PC-3 (cell line): ENCODE results near the gene WDR19. TPM values are rescaled to one million over a fixed set of nuclear protein-coding genes. Genes with fewer than 3 reads are reported as not detected.

Source experiments
- ATAC-seq: fragments of 200-7000 bp; cut with Tn5 transposase; 2 replicates; pipeline ENCODE4 v1.9.1; 2020; ENCODE audit warnings: mild to moderate bottlenecking, moderate library complexity
- BruUV-seq: library from RNA; stranded (reverse); fragments of 400-500 nt; replicated peaks from 2 replicates; lab custom pipeline; 2021; lab: Mats Ljungman, UMichigan
- CTCF ChIA-PET: fragments of 300-600 bp; sonication (Branson Sonifier 250); formaldehyde crosslinking; loops from one replicate; lab custom pipeline; 2022; ENCODE audit warnings: antibody characterized with exemption; lab: Charles Lee
- POLR2A ChIA-PET: fragments of 300-600 bp; sonication (Branson Sonifier 250); formaldehyde crosslinking; loops from one replicate; lab custom pipeline; 2022; ENCODE audit warnings: antibody characterized with exemption; ENCODE audit not compliant: unreplicated experiment; lab: Charles Lee
- DNase-seq: peaks from one replicate; pipeline ENCODE4 v3.0.0-alpha.2; 2015
- H2AFZ ChIP-seq: fragments of 300-600 bp; sonication (generic); 2 replicates; pipeline ENCODE4 v1.6.0; 2016; ENCODE audit warnings: antibody characterized with exemption, low read length
- H3F3A ChIP-seq: fragments of 300-600 bp; sonication (generic); one replicate; pipeline ENCODE4 v1.6.0; 2017; ENCODE audit warnings: antibody characterized with exemption, low read length, control low read depth, mild to moderate bottlenecking; ENCODE audit not compliant: unreplicated experiment
- H3K27ac ChIP-seq: fragments of 300-600 bp; sonication (generic); 2 replicates; pipeline ENCODE4 v1.5.1; 2016; ENCODE audit warnings: mild to moderate bottlenecking, low read length
- H3K27me3 ChIP-seq: fragments of 300-600 bp; sonication (generic); 2 replicates; pipeline ENCODE4 v1.6.1; 2016; ENCODE audit warnings: low read length, mixed read lengths
- H3K36me3 ChIP-seq: fragments of 300-600 bp; sonication (generic); 2 replicates; pipeline ENCODE4 v1.6.1; 2016; ENCODE audit warnings: low read depth, mixed run types, low read length, mixed read lengths
- H3K4me1 ChIP-seq: fragments of 300-600 bp; sonication (generic); 2 replicates; pipeline ENCODE4 v1.5.1; 2016; ENCODE audit warnings: low read length; ENCODE audit not compliant: insufficient read depth
- H3K4me2 ChIP-seq: fragments of 300-600 bp; sonication (generic); 2 replicates; pipeline ENCODE4 v1.6.0; 2016; ENCODE audit warnings: low read length
- H3K4me3 ChIP-seq: fragments of 300-600 bp; sonication (generic); 2 replicates; pipeline ENCODE4 v1.5.1; 2016; ENCODE audit warnings: mild to moderate bottlenecking, low read length, mixed read lengths
- H3K79me2 ChIP-seq: fragments of 300-600 bp; sonication (generic); 2 replicates; pipeline ENCODE4 v1.6.1; 2017; ENCODE audit warnings: low read length, mixed read lengths
- H3K9ac ChIP-seq: fragments of 300-600 bp; sonication (generic); 2 replicates; pipeline ENCODE4 v1.6.0; 2016; ENCODE audit warnings: mild to moderate bottlenecking, low read length
- H3K9me2 ChIP-seq: fragments of 300-600 bp; sonication (generic); replicated peaks from 2 replicates; pipeline ENCODE4 v1.6.1; 2016; ENCODE audit warnings: mixed run types, low read length, mixed read lengths
- H3K9me3 ChIP-seq: fragments of 300-600 bp; sonication (generic); 2 replicates; pipeline ENCODE4 v1.6.1; 2016; ENCODE audit warnings: low read length, mixed read lengths
- H4K20me1 ChIP-seq: fragments of 300-600 bp; sonication (generic); 2 replicates; pipeline ENCODE4 v1.6.1; 2016; ENCODE audit warnings: low read length, mixed read lengths
- EZH2 ChIP-seq: fragments of 300-600 bp; sonication (generic); IDR thresholded peaks from one replicate; pipeline ENCODE4 v1.6.1; 2017; ENCODE audit warnings: antibody characterized with exemption, mild to moderate bottlenecking, low read length; ENCODE audit not compliant: unreplicated experiment
- EZH2phosphoT487 ChIP-seq: fragments of 300-600 bp; sonication (generic); IDR thresholded peaks from 2 replicates; pipeline ENCODE4 v1.6.1; 2018; ENCODE audit warnings: mild to moderate bottlenecking, antibody characterized with exemption, low read length, borderline replicate concordance
- intact Hi-C: fragments of 100-400 bp; cut with micrococcal nuclease; formaldehyde crosslinking; loops from 2 replicates; pipeline ENCODE4 v1.9.0; 2023
- total RNA-seq: library from RNA; depleted of rRNA; stranded (reverse); fragments of >200 nt; gene quantifications from 2 replicates; pipeline ENCODE4 v1.2.3, GENCODE V29; 2014
- TF ChIP-seq, protein P1 (sequence below): fragments of 300-600 bp; sonication (generic); conservative IDR thresholded peaks from 2 replicates; pipeline ENCODE4 v1.5.1; 2017; ENCODE audit warnings: antibody characterized with exemption, low read depth, mild to moderate bottlenecking, low read length

The WDR19 gene
- total RNA-seq, 1 experiment from 2014 or later, result 11.0 TPM

DNA sequence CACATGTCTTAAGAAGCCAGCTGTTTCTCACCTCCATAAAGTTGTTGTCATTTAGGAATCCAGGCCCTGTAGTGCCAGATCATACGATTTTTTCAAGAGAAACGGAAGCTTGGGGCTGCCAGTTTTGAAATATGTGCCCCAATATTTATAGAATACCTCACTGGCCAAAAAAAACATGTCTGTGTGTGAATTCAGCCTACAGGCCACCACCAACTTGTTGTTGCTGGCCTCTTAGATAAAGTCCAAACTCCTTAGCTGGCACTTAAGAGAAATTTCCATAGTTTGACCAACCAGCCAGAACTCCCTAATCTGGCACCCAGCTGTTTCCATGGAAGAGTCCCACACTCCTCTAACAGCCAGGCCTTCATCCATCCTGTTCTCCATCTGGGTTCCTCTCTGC, 74.1 kb downstream of the WDR19 start:
- ChIA-PET POLR2A (no interaction called here), CTCF (no interaction called here)
- H3K9me2 ChIP-seq, result no peaks in the 10 kb centered on the region
- H4K20me1 ChIP-seq, result no peaks in the 10 kb centered on the region
- no peak overlapping the region for H3K9ac ChIP-seq
- H3K4me3 ChIP-seq, result no peak overlapping the region
- no peak overlapping the region for H3K27ac ChIP-seq
- H3K36me3 ChIP-seq, result no peaks in the 10 kb centered on the region
- H3K79me2 ChIP-seq, result no peaks in the 10 kb centered on the region
- H3K9me3 ChIP-seq, result no peaks in the 10 kb centered on the region
- H3K27me3 ChIP-seq, result no peaks in the 10 kb centered on the region
- TF ChIP-seq, protein P1, sequence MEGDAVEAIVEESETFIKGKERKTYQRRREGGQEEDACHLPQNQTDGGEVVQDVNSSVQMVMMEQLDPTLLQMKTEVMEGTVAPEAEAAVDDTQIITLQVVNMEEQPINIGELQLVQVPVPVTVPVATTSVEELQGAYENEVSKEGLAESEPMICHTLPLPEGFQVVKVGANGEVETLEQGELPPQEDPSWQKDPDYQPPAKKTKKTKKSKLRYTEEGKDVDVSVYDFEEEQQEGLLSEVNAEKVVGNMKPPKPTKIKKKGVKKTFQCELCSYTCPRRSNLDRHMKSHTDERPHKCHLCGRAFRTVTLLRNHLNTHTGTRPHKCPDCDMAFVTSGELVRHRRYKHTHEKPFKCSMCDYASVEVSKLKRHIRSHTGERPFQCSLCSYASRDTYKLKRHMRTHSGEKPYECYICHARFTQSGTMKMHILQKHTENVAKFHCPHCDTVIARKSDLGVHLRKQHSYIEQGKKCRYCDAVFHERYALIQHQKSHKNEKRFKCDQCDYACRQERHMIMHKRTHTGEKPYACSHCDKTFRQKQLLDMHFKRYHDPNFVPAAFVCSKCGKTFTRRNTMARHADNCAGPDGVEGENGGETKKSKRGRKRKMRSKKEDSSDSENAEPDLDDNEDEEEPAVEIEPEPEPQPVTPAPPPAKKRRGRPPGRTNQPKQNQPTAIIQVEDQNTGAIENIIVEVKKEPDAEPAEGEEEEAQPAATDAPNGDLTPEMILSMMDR, result no peak
- no peak for TF ChIP-seq EZH2
- no peak for TF ChIP-seq EZH2phosphoT487
- H2AFZ ChIP-seq, result no peak overlapping the region
- intact Hi-C loops, result no loop called here
- H3K4me2 ChIP-seq, result no peak overlapping the region
- DNase-seq (no peak), ATAC-seq (no peak)
- H3F3A ChIP-seq, result no peaks in the 10 kb centered on the region
- H3K4me1 ChIP-seq, result peaks cover 15% of the 10 kb centered on the region
- no TSS peak for BruUV-seq

DNA sequence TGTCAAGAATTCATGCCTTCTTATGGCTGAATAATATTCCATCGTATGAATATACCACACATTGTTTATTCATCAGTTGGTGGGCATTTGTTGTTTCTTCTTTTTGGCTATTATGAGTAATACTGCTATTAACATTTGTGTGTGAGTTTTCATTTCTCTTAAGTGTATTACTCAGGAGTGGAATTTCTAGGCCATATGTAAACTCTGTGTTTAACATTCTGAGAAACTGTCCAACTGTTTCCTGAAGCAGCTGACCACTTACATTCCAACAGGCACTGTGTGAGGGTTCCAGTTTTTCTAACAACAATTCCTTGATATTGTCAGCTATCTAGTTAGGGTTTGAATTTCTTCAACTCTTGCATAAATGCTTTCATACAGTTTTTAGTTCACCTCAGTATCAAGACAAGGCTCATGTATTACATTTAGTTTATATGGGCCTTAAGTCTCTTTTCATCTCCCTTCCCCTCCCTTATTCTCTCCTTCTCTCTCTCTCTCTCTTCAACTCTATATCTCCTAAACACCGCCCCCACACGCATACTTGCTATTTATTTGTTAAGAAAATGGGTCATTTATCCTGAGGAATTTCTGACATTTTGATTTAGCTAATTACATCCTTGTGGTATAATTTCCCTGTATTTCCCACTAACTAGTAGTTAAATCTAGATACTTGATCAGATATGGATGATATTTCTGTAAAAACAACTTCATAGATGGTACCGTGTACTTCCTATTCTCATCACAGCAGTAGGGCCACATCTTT, 77.4 kb downstream of the WDR19 start:
- Histone ChIP-seq H2AFZ (no peak overlapping the region), H3K9me2 (no peaks in the 10 kb centered on the region), H3K79me2 (no peaks in the 10 kb centered on the region), H3K4me2 (no peak overlapping the region), H3K4me3 (no peak overlapping the region), H3K9ac (no peak overlapping the region), H3K4me1 (peaks cover 21% of the 10 kb centered on the region), H3K27me3 (no peaks in the 10 kb centered on the region), H3K9me3 (no peaks in the 10 kb centered on the region), H4K20me1 (no peaks in the 10 kb centered on the region), H3F3A (no peaks in the 10 kb centered on the region), H3K27ac (0 out of 2 replicates have a peak overlapping the region, but pooled peaks have one; percentile 16), H3K36me3 (no peaks in the 10 kb centered on the region)
- ATAC-seq (peak; percentile 55), DNase-seq (peak; percentile 11)
- ChIA-PET POLR2A (no interaction called here), CTCF (no interaction called here)
- TF ChIP-seq, protein P1, result no peak
- TF ChIP-seq EZH2phosphoT487 (no peak), EZH2 (no peak)
- intact Hi-C loops, result no loop called here
- no TSS peak for BruUV-seq

DNA sequence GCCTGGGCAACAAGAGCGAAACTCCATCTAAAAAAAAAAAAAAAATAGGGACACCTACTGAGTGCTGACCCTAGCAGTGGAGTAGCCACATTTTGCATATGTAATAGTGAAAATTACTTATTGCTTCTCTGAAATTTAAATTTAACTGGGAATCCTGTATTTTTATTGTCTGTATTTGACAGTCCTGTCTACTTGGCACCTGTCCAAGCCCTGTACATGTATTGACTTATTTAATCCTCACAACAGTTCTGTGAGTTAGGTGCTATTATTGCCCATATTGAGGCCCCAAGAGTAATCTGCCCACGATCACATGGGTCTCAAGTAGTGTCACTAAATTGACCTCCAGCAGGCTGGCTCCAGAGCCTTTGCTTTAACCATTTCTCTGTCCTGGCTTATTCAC, 81.6 kb downstream of the WDR19 start:
- no peak for DNase-seq
- peaks cover 8% of the 10 kb centered on the region; the same call in 1 of the 2 replicates for H3K4me1 ChIP-seq
- no peaks in the 10 kb centered on the region for H3F3A ChIP-seq
- no peak overlapping the region for H3K9ac ChIP-seq
- POLR2A ChIA-PET, result no interaction called here
- no peaks in the 10 kb centered on the region for H4K20me1 ChIP-seq
- H3K27ac ChIP-seq, result no peak overlapping the region
- H3K4me2 ChIP-seq, result no peak overlapping the region
- no peaks in the 10 kb centered on the region for H3K9me3 ChIP-seq
- H2AFZ ChIP-seq, result no peak overlapping the region
- H3K9me2 ChIP-seq, result no peaks in the 10 kb centered on the region
- H3K79me2 ChIP-seq, result no peaks in the 10 kb centered on the region
- intact Hi-C loops, result no loop called here
- no peaks in the 10 kb centered on the region for H3K36me3 ChIP-seq
- no peak for ATAC-seq
- CTCF ChIA-PET, result no interaction called here
- TF ChIP-seq, protein P1, result no peak
- H3K27me3 ChIP-seq, result no peaks in the 10 kb centered on the region
- no peak overlapping the region for H3K4me3 ChIP-seq
- no TSS peak for BruUV-seq
